OCI-LY3 (cell line): ENCODE data around the gene ALDH8A1.

ENCODE experiments used
- EZH2phosphoT487 ChIP-seq: fragments of 200-600 bp; shearing (Covaris generic); IDR thresholded peaks from 2 replicates; pipeline ENCODE4 v1.6.1; 2018; ENCODE audit warnings: antibody characterized with exemption, mixed run types, low read depth
- TF ChIP-seq, protein P1 (sequence below): fragments of 200-600, 300-600 bp; sonication (generic); IDR thresholded peaks from 2 replicates; pipeline ENCODE4 v1.5.1; 2014; ENCODE audit warnings: antibody characterized with exemption, low read length, low read depth

- TF ChIP-seq, protein P1, sequence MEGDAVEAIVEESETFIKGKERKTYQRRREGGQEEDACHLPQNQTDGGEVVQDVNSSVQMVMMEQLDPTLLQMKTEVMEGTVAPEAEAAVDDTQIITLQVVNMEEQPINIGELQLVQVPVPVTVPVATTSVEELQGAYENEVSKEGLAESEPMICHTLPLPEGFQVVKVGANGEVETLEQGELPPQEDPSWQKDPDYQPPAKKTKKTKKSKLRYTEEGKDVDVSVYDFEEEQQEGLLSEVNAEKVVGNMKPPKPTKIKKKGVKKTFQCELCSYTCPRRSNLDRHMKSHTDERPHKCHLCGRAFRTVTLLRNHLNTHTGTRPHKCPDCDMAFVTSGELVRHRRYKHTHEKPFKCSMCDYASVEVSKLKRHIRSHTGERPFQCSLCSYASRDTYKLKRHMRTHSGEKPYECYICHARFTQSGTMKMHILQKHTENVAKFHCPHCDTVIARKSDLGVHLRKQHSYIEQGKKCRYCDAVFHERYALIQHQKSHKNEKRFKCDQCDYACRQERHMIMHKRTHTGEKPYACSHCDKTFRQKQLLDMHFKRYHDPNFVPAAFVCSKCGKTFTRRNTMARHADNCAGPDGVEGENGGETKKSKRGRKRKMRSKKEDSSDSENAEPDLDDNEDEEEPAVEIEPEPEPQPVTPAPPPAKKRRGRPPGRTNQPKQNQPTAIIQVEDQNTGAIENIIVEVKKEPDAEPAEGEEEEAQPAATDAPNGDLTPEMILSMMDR: no peak
- TF ChIP-seq EZH2phosphoT487: no peak
These were observed 11.0 kb downstream of the ALDH8A1 start for GRCh38 chr6:134938896-134939295.
